Naive B cell (primary cell): ENCODE results near the gene JCHAIN. TPM values are rescaled to one million over a fixed set of nuclear protein-coding genes. Genes with fewer than 3 reads are reported as not detected.
A peak's percentile ranks its signal among the peaks of the same experiment; 100 is the strongest.
"Not testable (repeated sequence)": the region's sequence is repeated elsewhere in the genome, so short reads cannot be mapped to it uniquely, and the experiment has no call there.

ENCODE experiments used
- ATAC-seq, 2 donors: fragments of 150-1000 bp; cut with Tn5 transposase; 2 replicates each; pipeline ENCODE4 v1.10.0; 2021; ENCODE audit warnings: low read depth in 2 of 2, mild to moderate bottlenecking in 2 of 2, moderate library complexity in 2 of 2
- DNase-seq: peaks from one replicate; pipeline ENCODE4 v3.0.0; 2022
- H3K27ac Mint-ChIP-seq, 6 donors: one replicate each; pipeline ENCODE4 v1.8.0; 2020 to 2022; ENCODE audit warnings: mild to moderate bottlenecking in 6 of 6, mixed read lengths in 6 of 6, moderate library complexity in 5 of 6, inconsistent platforms in 2 of 6
- H3K27me3 Mint-ChIP-seq, 3 donors: one replicate each; pipeline ENCODE4 v1.8.0; 2021 to 2022; ENCODE audit warnings: mixed read lengths in 3 of 3, mild to moderate bottlenecking in 1 of 3
- H3K36me3 Mint-ChIP-seq, 2 donors: one replicate each; pipeline ENCODE4 v1.8.0; 2020 to 2022; ENCODE audit warnings: mixed read lengths in 2 of 2, inconsistent platforms in 1 of 2, mild to moderate bottlenecking in 1 of 2
- H3K4me1 Mint-ChIP-seq, 3 donors: one replicate each; pipeline ENCODE4 v1.8.0; 2020 to 2022; ENCODE audit warnings: mixed read lengths in 3 of 3, inconsistent platforms in 1 of 3, mild to moderate bottlenecking in 1 of 3, moderate library complexity in 1 of 3
- H3K4me3 Mint-ChIP-seq, 8 donors: one replicate each; pipeline ENCODE4 v1.8.0; 2020 to 2022; ENCODE audit warnings: mild to moderate bottlenecking in 8 of 8, mixed read lengths in 8 of 8, moderate library complexity in 8 of 8, inconsistent platforms in 2 of 8
- H3K9me3 Mint-ChIP-seq, 7 donors: one replicate each; pipeline ENCODE4 v1.8.0; 2020 to 2022; ENCODE audit warnings: mixed read lengths in 7 of 7, mild to moderate bottlenecking in 5 of 7, inconsistent platforms in 2 of 7, moderate library complexity in 1 of 7
- polyA plus RNA-seq, 6 donors: library from polyadenylated mRNA; unstranded; fragments of 300-500 nt; fragmentation: Illumina TruSeq; gene quantifications; one replicate each; pipeline ENCODE4 v1.2.3, GENCODE V29; 2021; ENCODE audit warnings: low read depth in 6 of 6

The JCHAIN gene
- polyA plus RNA-seq, 6 donors from 2014 or later: 198 to 689 (median 314) TPM

GRCh38 chr4:70680934-70681333 is 14.6 kb upstream of the JCHAIN start:
- peak overlapping the region in 7 of 8 donors; percentile 55 to 85 (median 75) for H3K4me3 Mint-ChIP-seq
- no peak for ATAC-seq
- peak overlapping the region in 5 of 6 donors; percentile 39 to 92 (median 78) for H3K27ac Mint-ChIP-seq
- H3K4me1 Mint-ChIP-seq: peaks cover 38 to 64% (median 43%) of the 10 kb centered on the region in 3 donors
- H3K27me3 Mint-ChIP-seq: no peaks in the 10 kb centered on the region
- no peak for DNase-seq
- no peaks in the 10 kb centered on the region for H3K36me3 Mint-ChIP-seq
- H3K9me3 Mint-ChIP-seq: no peaks in the 10 kb centered on the region

GRCh38 chr4:70678383-70678999 is 12.2 kb upstream of the JCHAIN start:
- Mint-ChIP-seq H3K27me3 (no peaks in the 10 kb centered on the region), H3K4me1 (peaks cover 44 to 73% (median 53%) of the 10 kb centered on the region in 3 donors), H3K9me3 (no peaks in the 10 kb centered on the region), H3K27ac (peak overlapping the region in 5 of 6 donors; percentile 1 to 68 (median 34)), H3K36me3 (no peaks in the 10 kb centered on the region), H3K4me3 (peak overlapping the region in 7 of 8 donors; percentile 17 to 77 (median 29))
- no peak for DNase-seq
- ATAC-seq: peak in 1 of 2 donors; percentile 55

- H3K4me3 Mint-ChIP-seq: peak overlapping the region in 5 of 8 donors; percentile 16 to 67 (median 27)
- peaks cover 49 to 79% (median 61%) of the 10 kb centered on the region in 3 donors for H3K4me1 Mint-ChIP-seq
- no peaks in the 10 kb centered on the region for H3K9me3 Mint-ChIP-seq
- ATAC-seq (no peak), DNase-seq (no peak)
- no peaks in the 10 kb centered on the region for H3K36me3 Mint-ChIP-seq
- H3K27me3 Mint-ChIP-seq: no peaks in the 10 kb centered on the region
- peak overlapping the region in 3 of 6 donors; percentile 36 to 62 (median 41) for H3K27ac Mint-ChIP-seq
These were observed 10.3 kb upstream of the JCHAIN start for GRCh38 chr4:70676554-70677090.

- Mint-ChIP-seq H3K4me1 (peaks cover 50 to 78% (median 63%) of the 10 kb centered on the region in 3 donors), H3K36me3 (no peaks in the 10 kb centered on the region), H3K27ac (no peak overlapping the region), H3K27me3 (no peaks in the 10 kb centered on the region), H3K9me3 (no peaks in the 10 kb centered on the region), H3K4me3 (no peak overlapping the region)
- ATAC-seq (no peak), DNase-seq (no peak)
These were observed 8.4 kb upstream of the JCHAIN start for GRCh38 chr4:70674731-70675130.

- H3K4me1 Mint-ChIP-seq: peaks cover 46 to 72% (median 61%) of the 10 kb centered on the region in 3 donors
- ATAC-seq (no peak), DNase-seq (no peak)
- no peaks in the 10 kb centered on the region for H3K36me3 Mint-ChIP-seq
- H3K27ac Mint-ChIP-seq: no peak overlapping the region
- no peak overlapping the region for H3K4me3 Mint-ChIP-seq
- no peaks in the 10 kb centered on the region for H3K9me3 Mint-ChIP-seq
- H3K27me3 Mint-ChIP-seq: no peaks in the 10 kb centered on the region
These were observed 7.9 kb upstream of the JCHAIN start for GRCh38 chr4:70674191-70674590.

GRCh38 chr4:70671091-70671490 is 4.8 kb upstream of the JCHAIN start:
- H3K4me3 Mint-ChIP-seq: peak overlapping the region in 3 of 8 donors; percentile 44 to 64 (median 49)

GRCh38 chr4:70670332-70671014 is 4.2 kb upstream of the JCHAIN start:
- Mint-ChIP-seq H3K4me3 (peak overlapping the region in 2 of 8 donors; percentile 1 to 55), H3K27ac (peak overlapping the region; percentile 26 to 96 (median 44)), H3K36me3 (peaks cover 0 to 3% of the 10 kb centered on the region in 2 donors), H3K9me3 (no peaks in the 10 kb centered on the region), H3K4me1 (peaks cover 24 to 62% (median 60%) of the 10 kb centered on the region in 3 donors), H3K27me3 (no peaks in the 10 kb centered on the region)
- DNase-seq (no peak), ATAC-seq (no peak)

More at GRCh38 chr4:70671091-70671490, 4.8 kb upstream of the JCHAIN start:
- Mint-ChIP-seq H3K27me3 (no peaks in the 10 kb centered on the region), H3K27ac (peak overlapping the region in 5 of 6 donors; percentile 30 to 79 (median 39)), H3K36me3 (peaks cover 0 to 3% of the 10 kb centered on the region in 2 donors), H3K4me1 (peaks cover 29 to 66% (median 65%) of the 10 kb centered on the region in 3 donors), H3K9me3 (no peaks in the 10 kb centered on the region)
- peak in 1 of 2 donors; percentile 20 for ATAC-seq
- DNase-seq: no peak

- ATAC-seq (no peak), DNase-seq (no peak)
- Mint-ChIP-seq H3K27ac (peak overlapping the region in 3 of 6 donors; percentile 24 to 70 (median 32)), H3K27me3 (no peaks in the 10 kb centered on the region), H3K4me1 (peaks cover 20 to 62% (median 53%) of the 10 kb centered on the region in 3 donors), H3K4me3 (peak overlapping the region in 3 of 8 donors; percentile 2 to 57 (median 9)), H3K9me3 (no peaks in the 10 kb centered on the region), H3K36me3 (peaks cover 0 to 3% of the 10 kb centered on the region in 2 donors)
These were observed 1.6 kb upstream of the JCHAIN start for GRCh38 chr4:70667740-70668535.

- H3K27me3 Mint-ChIP-seq, H3K9me3 Mint-ChIP-seq, ATAC-seq, DNase-seq, H3K36me3 Mint-ChIP-seq, H3K4me3 Mint-ChIP-seq: not testable (repeated sequence)
- peaks cover 8 to 27% (median 22%) of the 10 kb centered on the region in 3 donors for H3K4me1 Mint-ChIP-seq
- H3K27ac Mint-ChIP-seq: peak overlapping the region in 5 of 6 donors; percentile 15 to 75 (median 59)
These were observed 4.9 kb downstream of the JCHAIN start for GRCh38 chr4:70661309-70661922.

GRCh38 chr4:70660106-70660505 is 6.2 kb downstream of the JCHAIN start:
- Mint-ChIP-seq H3K4me1 (peaks cover 8 to 20% (median 19%) of the 10 kb centered on the region in 3 donors), H3K9me3 (no peaks in the 10 kb centered on the region), H3K27me3 (no peaks in the 10 kb centered on the region), H3K4me3 (no peak overlapping the region), H3K27ac (peak overlapping the region in 3 of 6 donors; percentile 16 to 75 (median 38)), H3K36me3 (no peaks in the 10 kb centered on the region)
- DNase-seq (no peak), ATAC-seq (no peak)

- no peak overlapping the region for H3K4me3 Mint-ChIP-seq
These were observed 7.9 kb downstream of the JCHAIN start for GRCh38 chr4:70658418-70658817.

GRCh38 chr4:70657326-70657725 is 9.0 kb downstream of the JCHAIN start:
- no peaks in the 10 kb centered on the region for H3K36me3 Mint-ChIP-seq
- H3K9me3 Mint-ChIP-seq: no peaks in the 10 kb centered on the region
- DNase-seq (no peak), ATAC-seq (no peak)
- H3K4me3 Mint-ChIP-seq: no peak overlapping the region
- peak overlapping the region in 1 of 6 donors; percentile 9 for H3K27ac Mint-ChIP-seq
- no peaks in the 10 kb centered on the region for H3K27me3 Mint-ChIP-seq
- peaks cover 8 to 19% (median 15%) of the 10 kb centered on the region in 3 donors for H3K4me1 Mint-ChIP-seq

More at GRCh38 chr4:70658418-70658817, 7.9 kb downstream of the JCHAIN start:
- Mint-ChIP-seq H3K4me1 (peaks cover 8 to 19% (median 18%) of the 10 kb centered on the region in 3 donors), H3K27ac (peak overlapping the region in 5 of 6 donors; percentile 0 to 35 (median 23)), H3K36me3 (no peaks in the 10 kb centered on the region), H3K9me3 (no peaks in the 10 kb centered on the region), H3K27me3 (no peaks in the 10 kb centered on the region)
- no peak for ATAC-seq
- no peak for DNase-seq
